ENCODE results near the gene TRIM7. TPM values are rescaled to one million over a fixed set of nuclear protein-coding genes. Genes with fewer than 3 reads are reported as not detected.
"Not testable (repeated sequence)": the region's sequence is repeated elsewhere in the genome, so short reads cannot be mapped to it uniquely, and the experiment has no call there.

Gene TRIM7
- polyA plus RNA-seq, 5 donors, result 0.14 to 1.00 (median 0.24) TPM

DNA sequence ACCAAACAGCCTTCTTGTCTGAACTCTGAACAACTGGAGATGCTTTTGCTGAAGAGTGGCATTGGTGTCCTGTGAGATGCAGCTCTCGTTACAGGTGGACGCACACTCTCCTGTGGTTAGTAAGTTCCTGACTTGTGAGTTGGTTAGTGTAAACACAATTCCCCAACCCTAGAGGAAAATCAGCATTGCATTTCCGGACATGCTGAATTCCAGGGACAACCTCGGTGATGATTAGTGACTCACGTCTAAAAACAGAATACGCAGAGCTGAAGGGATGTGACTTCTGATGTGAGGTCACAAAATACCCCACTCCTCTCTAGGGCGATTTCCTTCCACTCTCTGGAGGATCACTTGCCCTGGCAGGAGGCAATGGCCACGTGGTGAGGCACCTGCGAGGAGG is 52.6 kb downstream of the TRIM7 start:
- no peak for DNase-seq

DNA sequence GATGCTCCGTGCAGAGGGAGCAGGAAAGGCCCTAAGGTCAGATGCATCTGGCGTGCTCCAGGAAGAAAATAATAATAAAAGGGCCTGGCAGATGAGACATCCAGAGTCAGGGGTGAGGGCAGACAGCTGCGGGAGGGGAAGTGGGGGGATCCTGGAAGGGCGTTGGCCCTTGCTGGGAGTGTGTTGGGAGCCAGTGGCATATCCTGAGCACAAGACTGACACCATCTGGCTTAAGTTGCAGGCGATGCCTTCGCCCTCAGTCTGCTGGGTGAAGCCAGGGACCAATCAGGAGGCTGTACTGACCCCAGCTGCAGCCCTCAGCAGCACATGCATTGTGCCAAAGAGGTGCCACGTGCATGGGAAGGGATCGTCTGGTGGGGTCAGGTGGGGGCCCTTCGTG is 53.9 kb downstream of the TRIM7 start:
- DNase-seq, result no peak

DNA sequence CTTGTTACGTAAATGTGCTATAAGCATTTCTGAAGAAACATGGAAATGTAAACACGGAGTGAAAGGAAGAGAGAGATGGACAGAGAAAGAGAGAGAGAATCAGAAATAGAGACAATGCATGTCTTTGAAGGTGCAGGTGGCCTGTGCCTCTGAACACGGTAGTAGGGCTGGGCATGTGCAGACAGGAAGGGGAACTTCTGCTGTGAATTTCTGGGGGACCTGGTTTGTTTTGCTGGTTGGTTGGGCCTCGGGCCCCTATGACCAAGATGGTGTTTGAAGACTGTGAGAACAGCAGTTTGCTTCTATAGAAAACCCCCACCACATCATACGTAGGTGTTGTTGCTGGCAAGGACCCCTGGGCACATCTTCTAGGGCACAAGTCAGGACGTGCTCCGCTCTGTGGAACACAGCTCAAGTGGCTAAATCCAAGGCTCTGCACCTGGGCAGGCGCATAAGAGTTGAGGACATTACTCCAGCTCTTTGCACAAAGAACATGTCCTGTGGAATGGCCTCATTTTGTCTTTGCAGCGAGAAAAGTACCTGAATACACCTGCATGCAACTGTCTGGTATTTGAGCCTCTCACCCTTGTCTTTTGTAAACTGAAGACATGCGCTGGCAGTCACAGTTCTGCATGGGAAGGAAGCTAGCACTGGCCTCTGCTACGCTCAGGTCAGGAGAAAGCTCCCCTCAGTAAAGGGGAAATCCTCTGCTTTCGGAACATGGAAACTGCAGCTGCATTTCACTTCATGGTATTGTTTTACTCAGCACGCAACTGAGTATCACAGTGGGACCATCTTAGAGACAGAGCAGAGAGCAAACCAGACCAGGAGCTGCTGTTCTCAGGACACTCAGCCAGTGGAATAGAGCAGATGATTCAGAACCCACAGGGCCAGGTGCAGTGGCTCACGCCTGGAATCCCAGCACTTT is 54.9 kb downstream of the TRIM7 start:
- no peak for DNase-seq

DNA sequence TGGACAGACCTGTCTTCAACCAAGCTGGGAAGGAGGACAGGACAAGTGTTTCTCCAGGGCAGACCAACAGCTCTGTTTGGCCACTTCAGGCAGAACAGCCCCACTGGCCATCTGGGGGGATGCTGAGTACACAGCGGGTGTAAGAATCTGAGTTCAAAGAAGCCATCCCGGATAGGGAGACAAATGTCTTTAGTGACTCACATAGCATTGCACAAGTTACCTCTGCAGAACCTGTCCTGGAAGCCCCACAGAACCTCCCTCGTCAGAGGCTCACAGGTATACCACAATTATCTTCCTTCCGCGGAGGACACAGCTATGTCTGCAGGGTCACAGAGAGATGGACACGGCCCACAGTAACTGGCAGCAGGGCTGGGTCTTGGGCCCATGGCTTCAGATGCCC is 55.6 kb downstream of the TRIM7 start:
- no peak for DNase-seq

DNA sequence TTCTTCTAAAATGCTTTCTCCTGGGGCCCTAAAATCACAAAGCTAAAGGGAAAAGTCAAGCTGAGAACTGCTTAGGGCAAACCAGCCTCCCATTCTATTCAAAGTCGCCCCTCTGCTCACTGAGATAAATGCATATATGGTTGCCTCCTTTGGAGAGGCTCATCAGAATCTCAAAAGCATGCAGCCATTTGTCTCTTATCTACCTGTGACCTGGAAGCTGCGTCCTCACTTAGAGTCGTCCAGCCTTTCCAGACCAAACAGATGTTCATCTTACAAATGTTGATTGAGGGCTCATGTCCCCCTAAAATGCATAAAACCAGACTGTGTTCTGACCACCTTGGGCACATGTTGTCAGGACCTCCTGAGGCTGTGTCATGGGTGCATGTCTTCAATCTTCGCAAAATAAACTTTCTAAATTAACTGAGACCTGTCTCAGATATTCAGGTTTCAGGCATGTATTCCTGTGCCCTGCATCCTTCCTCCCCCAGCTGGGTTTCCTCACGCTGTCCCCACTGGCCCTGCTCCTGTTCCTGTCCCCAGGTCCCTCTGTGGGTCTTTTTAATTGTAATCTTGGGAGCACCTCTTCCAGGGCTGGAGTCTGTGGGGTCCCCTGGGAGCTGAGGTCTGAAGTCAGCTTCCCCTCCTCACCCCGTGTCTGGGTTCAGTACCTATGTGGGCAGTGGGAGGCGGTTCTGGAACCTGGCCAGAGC is 57.9 kb downstream of the TRIM7 start, which contains the start of gene OR2V2:
Gene OR2V2 (plus strand): TSS at position 660 of the 710 bp plus-strand sequence. CDS start 7,357 bp downstream, outside the sequence.
- DNase-seq, result not testable (repeated sequence)

DNA sequence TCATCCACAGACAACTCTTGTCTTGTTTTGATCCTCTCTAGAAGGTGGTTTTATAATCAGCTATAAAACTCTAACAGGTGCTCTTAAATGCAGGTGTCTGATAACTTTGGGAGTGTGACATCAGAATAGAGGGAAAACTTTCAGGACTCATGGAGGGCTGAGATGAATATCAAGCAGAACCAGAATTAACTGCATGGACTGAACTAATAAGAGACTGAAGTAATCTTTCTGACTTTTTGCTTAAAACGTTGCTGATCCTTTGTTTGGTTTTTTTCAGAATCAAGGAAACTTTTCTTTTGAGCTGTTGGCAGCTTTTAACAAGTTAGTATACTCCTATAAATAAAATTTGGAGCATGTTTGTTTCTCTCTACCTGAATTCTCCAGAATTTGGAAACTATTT is 59.9 kb downstream of the TRIM7 start:
- DNase-seq, result no peak

Other genes starting within 250 kb of the TRIM7 start
- under 1 TPM in 2 of 5 donors, not detected in 3; 0.10 to 0.29 TPM for gene BTNL3, start 216.3 kb downstream of the TRIM7 start, polyA plus RNA-seq (ENCODE audit: insufficient read depth in 1 of 5, insufficient read length in 5 of 5, low replicate concordance in 1 of 5)
- gene BTNL9, start 164.9 kb downstream of the TRIM7 start, polyA plus RNA-seq (ENCODE audit: insufficient read depth in 1 of 5, insufficient read length in 5 of 5, low replicate concordance in 1 of 5), result 10 to 100 TPM; 12.0 to 23.5 (median 13.6) TPM
- gene OR2V1, start 74.0 kb downstream of the TRIM7 start, polyA plus RNA-seq (ENCODE audit: insufficient read depth in 1 of 5, insufficient read length in 5 of 5, low replicate concordance in 1 of 5), result not detected
- under 1 TPM in 4 of 5 donors, not detected in 1; 0.03 to 0.05 (median 0.04) TPM for gene OR2V2, start 57.6 kb downstream of the TRIM7 start, polyA plus RNA-seq (ENCODE audit: insufficient read depth in 1 of 5, insufficient read length in 5 of 5, low replicate concordance in 1 of 5)
- gene TRIM41, start 18.1 kb upstream of the TRIM7 start, polyA plus RNA-seq (ENCODE audit: insufficient read depth in 1 of 5, insufficient read length in 5 of 5, low replicate concordance in 1 of 5), result 10 to 100 TPM; 22.2 to 29.1 (median 28.1) TPM
- 1,000 to 10,000 TPM; 2,630 to 3,025 (median 2,949) TPM for gene RACK1, start 38.7 kb upstream of the TRIM7 start, polyA plus RNA-seq (ENCODE audit: insufficient read depth in 1 of 5, insufficient read length in 5 of 5, low replicate concordance in 1 of 5)
- 10 to 100 TPM; 29.2 to 44.6 (median 40.4) TPM for gene TRIM52, start 55.9 kb upstream of the TRIM7 start, polyA plus RNA-seq (ENCODE audit: insufficient read depth in 1 of 5, insufficient read length in 5 of 5, low replicate concordance in 1 of 5)
- gene OR4F3, start 162.1 kb upstream of the TRIM7 start, polyA plus RNA-seq (ENCODE audit: insufficient read depth in 1 of 5, insufficient read length in 5 of 5, low replicate concordance in 1 of 5), result under 1 TPM in 1 of 5 donors, not detected in 4; 0.11 TPM

Data from right lung (tissue), 5 donors.